Lower lobe of right lung (tissue), 2 donors: ENCODE results near the gene NRXN3. TPM values are rescaled to one million over a fixed set of nuclear protein-coding genes. Genes with fewer than 3 reads are reported as not detected.

Experiments used
- ATAC-seq, 2 donors: fragments of 200-7000 bp; cut with Tn5 transposase; one replicate each; pipeline ENCODE4 v1.9.1; 2020 to 2022; ENCODE audit warnings: mild to moderate bottlenecking in 2 of 2, moderate library complexity in 2 of 2
- DNase-seq: peaks from one replicate; pipeline ENCODE4 v3.0.0-alpha.2; 2020
- H3K27ac ChIP-seq: fragments of 200-600 bp; one replicate; pipeline ENCODE4 v1.8.0; 2022
- H3K27me3 ChIP-seq: fragments of 200-600 bp; one replicate; pipeline ENCODE4 v1.8.0; 2022; ENCODE audit warnings: low read depth
- H3K36me3 ChIP-seq: fragments of 200-600 bp; one replicate; pipeline ENCODE4 v1.8.0; 2022; ENCODE audit warnings: mild to moderate bottlenecking
- H3K4me1 ChIP-seq: fragments of 200-600 bp; one replicate; pipeline ENCODE4 v1.8.0; 2022
- H3K4me3 ChIP-seq: fragments of 200-600 bp; one replicate; pipeline ENCODE4 v1.8.0; 2022; ENCODE audit warnings: mild to moderate bottlenecking
- H3K9me3 ChIP-seq: fragments of 200-600 bp; one replicate; pipeline ENCODE4 v1.8.0; 2022
- CTCF ChIP-seq: fragments of 200-600 bp; IDR thresholded peaks from one replicate; pipeline ENCODE4 v1.8.0; 2022; ENCODE audit warnings: antibody characterized with exemption, mild to moderate bottlenecking
- intact Hi-C: fragments of 100-400 bp; cut with DNase I; formaldehyde crosslinking; loops from one replicate; pipeline ENCODE4 v1.11.0; 2022
- total RNA-seq: library from RNA; stranded (reverse); fragmentation: NEBNext Ultra II Directional; extraction: Animal tissue kit (Norgen Biotek cat#: 25700); gene quantifications from one replicate; pipeline ENCODE4 v1.2.1, GENCODE V29; 2021
- donor health status: DM: no; HTN: yes; CAD: no; lungs with severe emphysema.

The NRXN3 gene
- total RNA-seq, 1 donor from 2014 or later = 9.0 TPM

GRCh38 chr14:78403278-78403815 lies 233.2 kb downstream of the NRXN3 start:
- TF ChIP-seq CTCF = no peak
- no peak overlapping the region for H3K4me3 ChIP-seq
- H3K27ac ChIP-seq = no peak overlapping the region
- no peak for DNase-seq
- intact Hi-C loops = no loop called here
- no peaks in the 10 kb centered on the region for H3K36me3 ChIP-seq
- no peak for ATAC-seq
- no peaks in the 10 kb centered on the region for H3K27me3 ChIP-seq
- no peaks in the 10 kb centered on the region for H3K9me3 ChIP-seq
- no peaks in the 10 kb centered on the region for H3K4me1 ChIP-seq

GRCh38 chr14:78405079-78405856 lies 235.1 kb downstream of the NRXN3 start:
- Histone ChIP-seq H3K9me3 (no peaks in the 10 kb centered on the region), H3K4me1 (no peaks in the 10 kb centered on the region), H3K27me3 (no peaks in the 10 kb centered on the region), H3K4me3 (no peak overlapping the region), H3K36me3 (no peaks in the 10 kb centered on the region), H3K27ac (no peak overlapping the region)
- no peak for TF ChIP-seq CTCF
- no peak for ATAC-seq
- intact Hi-C loops = no loop called here
- no peak for DNase-seq

GRCh38 chr14:78412475-78412874 lies 242.3 kb downstream of the NRXN3 start:
- Histone ChIP-seq H3K27me3 (no peaks in the 10 kb centered on the region), H3K9me3 (no peaks in the 10 kb centered on the region), H3K4me1 (no peaks in the 10 kb centered on the region), H3K36me3 (no peaks in the 10 kb centered on the region), H3K27ac (no peak overlapping the region), H3K4me3 (no peak overlapping the region)
- no peak for TF ChIP-seq CTCF
- intact Hi-C loops = no loop called here
- no peak for ATAC-seq
- no peak for DNase-seq

GRCh38 chr14:78414172-78414571 lies 244.0 kb downstream of the NRXN3 start:
- ATAC-seq = no peak
- Histone ChIP-seq H3K27me3 (no peaks in the 10 kb centered on the region), H3K36me3 (no peaks in the 10 kb centered on the region), H3K27ac (no peak overlapping the region), H3K9me3 (no peaks in the 10 kb centered on the region), H3K4me1 (no peaks in the 10 kb centered on the region), H3K4me3 (no peak overlapping the region)
- no peak for DNase-seq
- intact Hi-C loops = no loop called here
- no peak for TF ChIP-seq CTCF

- H3K27me3 ChIP-seq = no peaks in the 10 kb centered on the region
- DNase-seq (no peak), ATAC-seq (no peak)
- intact Hi-C loops = no loop called here
- H3K4me3 ChIP-seq = no peak overlapping the region
- H3K36me3 ChIP-seq = no peaks in the 10 kb centered on the region
- H3K9me3 ChIP-seq = no peaks in the 10 kb centered on the region
- no peaks in the 10 kb centered on the region for H3K4me1 ChIP-seq
- no peak for TF ChIP-seq CTCF
- no peak overlapping the region for H3K27ac ChIP-seq
Observed at GRCh38 chr14:78417532-78417931, 247.4 kb downstream of the NRXN3 start.
